CD14-positive monocyte (primary cell): ENCODE data around the gene CLIC1. TPM values are rescaled to one million over a fixed set of nuclear protein-coding genes. Genes with fewer than 3 reads are reported as not detected.

Source experiments
- DNase-seq, 3 donors: peaks; one replicate each; pipeline ENCODE4 v3.0.0-alpha.2; 2011 to 2022
- H2AFZ ChIP-seq: 2 replicates; pipeline ENCODE4 v1.6.0; 2012; ENCODE audit warnings: mild to moderate bottlenecking, low read depth, low read length, inconsistent platforms; ENCODE audit not compliant: insufficient read depth, poor library complexity, severe bottlenecking
- H3K27ac ChIP-seq, 2 donors: 1 replicate in 1 of 2; 2 replicates in 1 of 2; pipeline ENCODE4 v1.5.1; 2012 to 2013; ENCODE audit warnings: low read length in 2 of 2, control low read depth in 1 of 2, inconsistent platforms in 1 of 2, low read depth in 1 of 2, mild to moderate bottlenecking in 1 of 2
- H3K27me3 ChIP-seq, 2 donors: one replicate each; pipeline versions ENCODE4 v1.6.0 to v1.6.1; 2011 to 2013; ENCODE audit warnings: low read length in 2 of 2; ENCODE audit not compliant: control insufficient read depth in 2 of 2, insufficient read depth in 2 of 2
- H3K36me3 ChIP-seq, 2 donors: replicated peaks in 1 of 2; 1 replicate in 1 of 2; 2 replicates in 1 of 2; pipeline versions ENCODE4 v1.5.1 to v1.6.1; 2012 to 2013; ENCODE audit warnings: low read length in 2 of 2, control low read depth in 1 of 2, inconsistent platforms in 1 of 2, mild to moderate bottlenecking in 1 of 2; ENCODE audit not compliant: insufficient read depth in 2 of 2, control insufficient read depth in 1 of 2
- H3K4me1 ChIP-seq, 2 donors: 1 replicate in 1 of 2; 2 replicates in 1 of 2; pipeline versions ENCODE4 v1.5.1 to v1.6.1; 2012 to 2013; ENCODE audit warnings: low read length in 2 of 2, control low read depth in 1 of 2, inconsistent platforms in 1 of 2, mild to moderate bottlenecking in 1 of 2, moderate library complexity in 1 of 2; ENCODE audit not compliant: insufficient read depth in 2 of 2, control insufficient read depth in 1 of 2
- H3K4me2 ChIP-seq: replicated peaks from 2 replicates; pipeline ENCODE3; 2012; ENCODE audit warnings: low read length, moderate library complexity, mild to moderate bottlenecking; ENCODE audit not compliant: poor library complexity, severe bottlenecking; ENCODE audit errors: extremely low read depth
- H3K4me3 ChIP-seq, 3 experiments: fragments of 200-600 bp in 1 of 3; sonication (generic) in 1 of 3; replicated peaks in 1 of 3; 1 replicate in 2 of 3; 2 replicates in 1 of 3; pipeline ENCODE4 v1.5.1; 2011 to 2013; ENCODE audit warnings: low read length in 3 of 3, mild to moderate bottlenecking in 3 of 3, control low read depth in 2 of 3, low read depth in 2 of 3, inconsistent platforms in 1 of 3, moderate library complexity in 1 of 3
- H3K79me2 ChIP-seq: 2 replicates; pipeline ENCODE4 v1.6.0; 2012; ENCODE audit warnings: mild to moderate bottlenecking, control low read depth, inconsistent platforms, low read length, moderate library complexity; ENCODE audit not compliant: insufficient read depth
- H3K9ac ChIP-seq: 2 replicates; pipeline ENCODE4 v1.6.0; 2017; ENCODE audit warnings: low read length, mild to moderate bottlenecking; ENCODE audit not compliant: insufficient read depth, poor library complexity, severe bottlenecking
- H3K9me3 ChIP-seq, 2 donors: replicated peaks in 1 of 2; 1 replicate in 1 of 2; 2 replicates in 1 of 2; pipeline versions ENCODE4 v1.5.1 to v1.6.1; 2012 to 2013; ENCODE audit warnings: low read length in 2 of 2, control low read depth in 1 of 2; ENCODE audit not compliant: control insufficient read depth in 1 of 2, insufficient read depth in 1 of 2
- H4K20me1 ChIP-seq: 2 replicates; pipeline ENCODE4 v1.6.0; 2012; ENCODE audit warnings: mild to moderate bottlenecking, low read length, control low read depth, moderate library complexity; ENCODE audit not compliant: insufficient read depth
- H3K27ac Mint-ChIP-seq, 7 donors: one replicate each; pipeline ENCODE4 v1.8.0; 2020; ENCODE audit warnings: mild to moderate bottlenecking in 7 of 7, mixed read lengths in 7 of 7, moderate library complexity in 6 of 7, inconsistent platforms in 2 of 7
- H3K27me3 Mint-ChIP-seq, 3 donors: one replicate each; pipeline ENCODE4 v1.8.0; 2021 to 2022; ENCODE audit warnings: low read depth in 3 of 3, mild to moderate bottlenecking in 3 of 3, mixed read lengths in 3 of 3, moderate library complexity in 3 of 3, inconsistent platforms in 1 of 3
- H3K36me3 Mint-ChIP-seq, 2 donors: one replicate each; pipeline ENCODE4 v1.8.0; 2020; ENCODE audit warnings: mixed read lengths in 2 of 2, inconsistent platforms in 1 of 2, mild to moderate bottlenecking in 1 of 2
- H3K4me1 Mint-ChIP-seq: one replicate; pipeline ENCODE4 v1.8.0; 2020; ENCODE audit warnings: mild to moderate bottlenecking, mixed read lengths
- H3K4me3 Mint-ChIP-seq, 2 donors: one replicate each; pipeline ENCODE4 v1.8.0; 2020; ENCODE audit warnings: mild to moderate bottlenecking in 2 of 2, mixed read lengths in 2 of 2, moderate library complexity in 1 of 2
- H3K9me3 Mint-ChIP-seq, 7 donors: one replicate each; pipeline ENCODE4 v1.8.0; 2020 to 2022; ENCODE audit warnings: mixed read lengths in 7 of 7, mild to moderate bottlenecking in 6 of 7, moderate library complexity in 6 of 7, inconsistent platforms in 2 of 7
- CTCF ChIP-seq: fragments of 200-600 bp; IDR thresholded peaks from one replicate; pipeline ENCODE4 v1.8.0; 2022; ENCODE audit warnings: antibody characterized with exemption, mild to moderate bottlenecking
- WGBS: methylation state at CpG from one replicate; pipeline ENCODE4 v1.1.5; 2013; ENCODE audit warnings: missing lambda C conversion rate; ENCODE audit not compliant: insufficient coverage; 5-methylcytosine and 5-hydroxymethylcytosine counted together
- intact Hi-C, 2 donors: fragments of 100-400 bp; cut with micrococcal nuclease; formaldehyde crosslinking; loops; one replicate each; pipeline versions ENCODE4 v1.15.0 to v1.15.1; 2023
- polyA plus RNA-seq, 3 donors: library from polyadenylated mRNA; depleted of rRNA in 1 of 3; unstranded in 2 of 3; stranded (reverse) in 1 of 3; fragments of 300-500 nt in 2 of 3; fragments of >200 nt in 1 of 3; fragmentation: Illumina TruSeq in 2 of 3; gene quantifications; 1 replicate in 2 of 3; 2 replicates in 1 of 3; pipeline ENCODE4 v1.2.3, GENCODE V29; 2012 to 2021

The CLIC1 gene
- polyA plus RNA-seq, 3 donors: 676 to 1,304 (median 1,196) TPM

- H3K27ac Mint-ChIP-seq: peak overlapping the region in 3 of 7 donors; percentile 15 to 26 (median 20)
- TF ChIP-seq CTCF: no peak
- no peak overlapping the region for H2AFZ ChIP-seq
Observed at GRCh38 chr6:31763619-31763940, 27.2 kb upstream of the CLIC1 start.

GRCh38 chr6:31762878-31763618 is 26.7 kb upstream of the CLIC1 start:
- DNase-seq: no peak
- peaks cover 10% of the 10 kb centered on the region for H3K4me1 Mint-ChIP-seq
- H3K36me3 Mint-ChIP-seq: peaks cover 37 to 55% of the 10 kb centered on the region in 2 donors

More at GRCh38 chr6:31763619-31763940, 27.2 kb upstream of the CLIC1 start:
- Histone ChIP-seq H3K27ac (no peak overlapping the region), H3K4me1 (peaks cover 14% of the 10 kb centered on the region in 2 donors), H3K36me3 (peaks cover 18 to 43% of the 10 kb centered on the region in 2 donors), H3K27me3 (no peaks in the 10 kb centered on the region), H4K20me1 (no peaks in the 10 kb centered on the region), H3K79me2 (no peaks in the 10 kb centered on the region), H3K4me3 (no peak overlapping the region), H3K9ac (no peak overlapping the region), H3K9me3 (no peaks in the 10 kb centered on the region), H3K4me2 (no peak overlapping the region)
- intact Hi-C loops: no loop called here
- Mint-ChIP-seq H3K36me3 (peaks cover 36 to 51% of the 10 kb centered on the region in 2 donors), H3K4me3 (no peak overlapping the region), H3K9me3 (peaks cover 0 to 1% (median 0%) of the 10 kb centered on the region in 7 donors), H3K4me1 (peaks cover 15% of the 10 kb centered on the region), H3K27me3 (peaks cover 0 to 11% (median 1%) of the 10 kb centered on the region in 3 donors)
- 64% methylated on average over 1 of the region's 1 CpG for WGBS
- DNase-seq: no peak

More at GRCh38 chr6:31762878-31763618, 26.7 kb upstream of the CLIC1 start:
- H3K27me3 Mint-ChIP-seq: peaks cover under 1 to 11% (median 1%) of the 10 kb centered on the region in 3 donors
- TF ChIP-seq CTCF: no peak
- intact Hi-C loops: no loop called here
- 91% methylated on average over 7 of the region's 8 CpGs for WGBS
- Histone ChIP-seq H3K4me3 (no peak overlapping the region), H3K4me2 (no peak overlapping the region), H3K9ac (no peak overlapping the region), H3K79me2 (no peaks in the 10 kb centered on the region), H3K9me3 (no peaks in the 10 kb centered on the region), H3K27ac (no peak overlapping the region), H3K27me3 (no peaks in the 10 kb centered on the region), H3K4me1 (peaks cover 8 to 9% of the 10 kb centered on the region in 2 donors), H2AFZ (no peak overlapping the region), H3K36me3 (peaks cover 18 to 48% of the 10 kb centered on the region in 2 donors), H4K20me1 (no peaks in the 10 kb centered on the region)
- H3K9me3 Mint-ChIP-seq: peaks cover 0 to 1% (median 0%) of the 10 kb centered on the region in 7 donors
- H3K4me3 Mint-ChIP-seq: no peak overlapping the region
- peak overlapping the region in 4 of 7 donors; percentile 10 to 26 (median 18) for H3K27ac Mint-ChIP-seq
